PC-9 (cell line): ENCODE results near the gene PCSK5. TPM values are rescaled to one million over a fixed set of nuclear protein-coding genes. Genes with fewer than 3 reads are reported as not detected.
"Not testable (repeated sequence)": the region's sequence is repeated elsewhere in the genome, so short reads cannot be mapped to it uniquely, and the experiment has no call there.

Source experiments
- BruUV-seq: library from RNA; stranded (reverse); fragments of 400-500 nt; replicated peaks from 2 replicates; lab custom pipeline; 2021; lab: Mats Ljungman, UMichigan
- CTCF ChIA-PET: fragments of 300-600 bp; sonication (Branson Sonifier 250); formaldehyde crosslinking; loops from one replicate; lab custom pipeline; 2022; ENCODE audit warnings: antibody characterized with exemption; lab: Charles Lee
- POLR2A ChIA-PET: fragments of 300-600 bp; sonication (Branson Sonifier 250); formaldehyde crosslinking; loops from one replicate; lab custom pipeline; 2022; ENCODE audit warnings: antibody characterized with exemption; ENCODE audit not compliant: unreplicated experiment; lab: Charles Lee
- DNase-seq, 2 experiments: peaks; one replicate each; pipeline versions ENCODE4 v3.0.0 to v3.0.0-alpha.2; 2015 to 2022; ENCODE audit warnings: mixed read lengths in 1 of 2
- H2AFZ ChIP-seq: fragments of 200-600 bp; sonication (generic); 2 replicates; pipeline ENCODE4 v1.8.1; 2017; ENCODE audit warnings: antibody characterized with exemption
- H3F3A ChIP-seq: fragments of 200-600 bp; sonication (generic); 2 replicates; pipeline ENCODE4 v1.8.1; 2017; ENCODE audit warnings: antibody characterized with exemption, mild to moderate bottlenecking, low read depth; ENCODE audit not compliant: insufficient read depth
- H3K27ac ChIP-seq: fragments of 200-600 bp; sonication (generic); 2 replicates; pipeline ENCODE4 v1.6.1; 2016; ENCODE audit warnings: mixed run types
- H3K27me3 ChIP-seq: fragments of 200-600 bp; sonication (generic); 2 replicates; pipeline ENCODE4 v1.6.1; 2016; ENCODE audit warnings: low read depth, mixed run types; ENCODE audit not compliant: insufficient read depth
- H3K36me3 ChIP-seq: fragments of 200-600 bp; sonication (generic); 2 replicates; pipeline ENCODE4 v1.6.1; 2016; ENCODE audit warnings: low read depth, mixed run types
- H3K4me1 ChIP-seq: fragments of 200-600 bp; sonication (generic); replicated peaks from 2 replicates; pipeline ENCODE4 v1.6.1; 2016; ENCODE audit warnings: mixed run types; ENCODE audit not compliant: insufficient read depth
- H3K4me2 ChIP-seq: fragments of 200-600 bp; sonication (generic); 2 replicates; pipeline ENCODE4 v1.6.1; 2017; ENCODE audit warnings: mixed run types
- H3K4me3 ChIP-seq: fragments of 200-600 bp; sonication (generic); 2 replicates; pipeline ENCODE4 v1.6.1; 2016; ENCODE audit warnings: mixed run types
- H3K79me2 ChIP-seq: fragments of 200-600 bp; sonication (generic); 2 replicates; pipeline ENCODE4 v1.6.1; 2017; ENCODE audit warnings: low read depth, mixed run types
- H3K9me2 ChIP-seq: fragments of 200-600 bp; sonication (generic); 2 replicates; pipeline ENCODE4 v1.8.1; 2017; ENCODE audit warnings: mild to moderate bottlenecking; ENCODE audit not compliant: insufficient read depth
- H3K9me3 ChIP-seq: fragments of 200-600 bp; sonication (generic); 2 replicates; pipeline ENCODE4 v1.8.1; 2016; ENCODE audit warnings: low read depth; ENCODE audit not compliant: insufficient read depth
- H4K20me1 ChIP-seq: fragments of 200-600 bp; sonication (generic); 2 replicates; pipeline ENCODE4 v1.8.1; 2017; ENCODE audit not compliant: insufficient read depth
- CTCF ChIP-seq: fragments of 200-600 bp; sonication (generic); conservative IDR thresholded peaks from 2 replicates; pipeline ENCODE4 v1.6.1; 2017; ENCODE audit warnings: mixed run types, antibody characterized with exemption, mild to moderate bottlenecking, moderate library complexity
- EZH2 ChIP-seq: fragments of 200-600 bp; sonication (generic); IDR thresholded peaks from 2 replicates; pipeline ENCODE4 v1.8.0; 2017; ENCODE audit warnings: antibody characterized with exemption, low read depth
- intact Hi-C: fragments of 100-400 bp; cut with micrococcal nuclease; formaldehyde crosslinking; loops from one replicate; pipeline ENCODE4 v1.10.0; 2022; ENCODE audit not compliant: unreplicated experiment
- total RNA-seq: library from RNA; stranded (reverse); gene quantifications from 2 replicates; pipeline ENCODE4 v1.2.3, GENCODE V29; 2021

The PCSK5 gene
- total RNA-seq, 1 experiment from 2014 or later = 8.2 TPM

GRCh38 chr9:76358628-76359280 is 468.3 kb downstream of the PCSK5 start:
- DNase-seq = no peak
- intact Hi-C loops = no loop called here
- Histone ChIP-seq H3K4me3 (no peak overlapping the region), H3K4me2 (no peak overlapping the region), H3K27me3 (no peaks in the 10 kb centered on the region), H3K9me2 (no peaks in the 10 kb centered on the region), H3F3A (no peaks in the 10 kb centered on the region), H3K4me1 (no peaks in the 10 kb centered on the region; the same call in 1 of the 2 replicates), H3K27ac (no peak overlapping the region), H3K36me3 (no peaks in the 10 kb centered on the region), H2AFZ (no peak overlapping the region), H4K20me1 (no peaks in the 10 kb centered on the region), H3K9me3 (no peaks in the 10 kb centered on the region), H3K79me2 (no peaks in the 10 kb centered on the region)
- no TSS peak for BruUV-seq
- TF ChIP-seq EZH2 = no peak
- TF ChIP-seq CTCF = no peak
- ChIA-PET CTCF (no interaction called here), POLR2A (no interaction called here)

GRCh38 chr9:76359365-76359764 is 468.9 kb downstream of the PCSK5 start:
- no peak for DNase-seq
- Histone ChIP-seq H3K4me1 (peaks cover 3% of the 10 kb centered on the region; the same call in 1 of the 2 replicates), H3K9me3 (no peaks in the 10 kb centered on the region), H2AFZ (no peak overlapping the region), H3K79me2 (no peaks in the 10 kb centered on the region), H4K20me1 (no peaks in the 10 kb centered on the region), H3K27ac (no peak overlapping the region), H3K36me3 (no peaks in the 10 kb centered on the region), H3F3A (peaks cover 5% of the 10 kb centered on the region; the same call in 1 of the 2 replicates), H3K9me2 (no peaks in the 10 kb centered on the region), H3K27me3 (no peaks in the 10 kb centered on the region), H3K4me2 (no peak overlapping the region), H3K4me3 (no peak overlapping the region)
- ChIA-PET CTCF (no interaction called here), POLR2A (no interaction called here)
- BruUV-seq = no TSS peak
- intact Hi-C loops = no loop called here
- TF ChIP-seq EZH2 = no peak
- TF ChIP-seq CTCF = no peak

- no TSS peak for BruUV-seq
- Histone ChIP-seq H3K4me3 (no peak overlapping the region), H3K27ac (no peak overlapping the region), H3F3A (peaks cover 9% of the 10 kb centered on the region; the same call in 1 of the 2 replicates), H3K36me3 (no peaks in the 10 kb centered on the region), H2AFZ (no peak overlapping the region), H3K79me2 (no peaks in the 10 kb centered on the region), H3K4me2 (no peak overlapping the region), H4K20me1 (no peaks in the 10 kb centered on the region), H3K4me1 (peaks cover 7% of the 10 kb centered on the region; the same call in 1 of the 2 replicates), H3K27me3 (no peaks in the 10 kb centered on the region), H3K9me2 (no peaks in the 10 kb centered on the region), H3K9me3 (no peaks in the 10 kb centered on the region)
- intact Hi-C loops = no loop called here
- no peak for TF ChIP-seq CTCF
- TF ChIP-seq EZH2 = no peak
- DNase-seq = no peak
- ChIA-PET POLR2A (interaction anchor here (0.7 kb wide), 1 partner anchor 20 kb away, joined by 4 read pairs; no protein-coding TSS in a partner anchor), CTCF (no interaction called here)
Measured at GRCh38 chr9:76359766-76360165, 469.3 kb downstream of the PCSK5 start.

- peaks cover 25% of the 10 kb centered on the region for H3K4me1 ChIP-seq
- H3K27me3 ChIP-seq, H3K36me3 ChIP-seq, H2AFZ ChIP-seq, H3K27ac ChIP-seq, DNase-seq, POLR2A ChIA-PET, H3K9me2 ChIP-seq, H3K4me3 ChIP-seq, intact Hi-C loops, H4K20me1 ChIP-seq, H3K4me2 ChIP-seq, H3K9me3 ChIP-seq, H3K79me2 ChIP-seq, BruUV-seq: not testable (repeated sequence)
- CTCF ChIA-PET = interaction anchor here (0.6 to 1.0 kb wide), 2 partner anchors 32 to 86 kb away, joined by 3 read pairs; partner anchors contain the start of gene RFK
- H3F3A ChIP-seq = peaks cover 16% of the 10 kb centered on the region; the same call in 1 of the 2 replicates
Measured at GRCh38 chr9:76362332-76363031, 472.0 kb downstream of the PCSK5 start.
